CD4-positive, alpha-beta T cell treated with Interleukin-17A for 4 hours (primary cell): ENCODE data around the gene PDE6B.
"Not testable (repeated sequence)": the region's sequence is repeated elsewhere in the genome, so short reads cannot be mapped to it uniquely, and the experiment has no call there.

Source experiments
- DNase-seq: peaks from one replicate; pipeline ENCODE4 v3.0.0-alpha.2; 2020; ENCODE audit warnings: mixed read lengths

Gene PDE6B

GRCh38 chr4:622996-623913, 2.1 kb upstream of the PDE6B start:
- DNase-seq: no peak

- no peak for DNase-seq
These were observed 1.3 kb upstream of the PDE6B start for GRCh38 chr4:623914-624566.

DNA sequence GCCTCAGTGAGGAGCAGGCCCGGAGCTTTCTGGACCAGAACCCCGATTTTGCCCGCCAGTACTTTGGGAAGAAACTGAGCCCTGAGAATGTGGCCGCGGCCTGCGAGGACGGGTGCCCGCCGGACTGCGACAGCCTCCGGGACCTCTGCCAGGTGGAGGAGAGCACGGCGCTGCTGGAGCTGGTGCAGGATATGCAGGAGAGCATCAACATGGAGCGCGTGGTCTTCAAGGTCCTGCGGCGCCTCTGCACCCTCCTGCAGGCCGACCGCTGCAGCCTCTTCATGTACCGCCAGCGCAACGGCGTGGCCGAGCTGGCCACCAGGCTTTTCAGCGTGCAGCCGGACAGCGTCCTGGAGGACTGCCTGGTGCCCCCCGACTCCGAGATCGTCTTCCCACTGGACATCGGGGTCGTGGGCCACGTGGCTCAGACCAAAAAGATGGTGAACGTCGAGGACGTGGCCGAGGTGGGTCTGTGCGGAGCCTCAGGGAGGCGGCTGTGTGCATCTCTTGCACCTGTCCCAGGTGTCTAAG, 323 bp downstream of the PDE6B start:
- no peak for DNase-seq

DNA sequence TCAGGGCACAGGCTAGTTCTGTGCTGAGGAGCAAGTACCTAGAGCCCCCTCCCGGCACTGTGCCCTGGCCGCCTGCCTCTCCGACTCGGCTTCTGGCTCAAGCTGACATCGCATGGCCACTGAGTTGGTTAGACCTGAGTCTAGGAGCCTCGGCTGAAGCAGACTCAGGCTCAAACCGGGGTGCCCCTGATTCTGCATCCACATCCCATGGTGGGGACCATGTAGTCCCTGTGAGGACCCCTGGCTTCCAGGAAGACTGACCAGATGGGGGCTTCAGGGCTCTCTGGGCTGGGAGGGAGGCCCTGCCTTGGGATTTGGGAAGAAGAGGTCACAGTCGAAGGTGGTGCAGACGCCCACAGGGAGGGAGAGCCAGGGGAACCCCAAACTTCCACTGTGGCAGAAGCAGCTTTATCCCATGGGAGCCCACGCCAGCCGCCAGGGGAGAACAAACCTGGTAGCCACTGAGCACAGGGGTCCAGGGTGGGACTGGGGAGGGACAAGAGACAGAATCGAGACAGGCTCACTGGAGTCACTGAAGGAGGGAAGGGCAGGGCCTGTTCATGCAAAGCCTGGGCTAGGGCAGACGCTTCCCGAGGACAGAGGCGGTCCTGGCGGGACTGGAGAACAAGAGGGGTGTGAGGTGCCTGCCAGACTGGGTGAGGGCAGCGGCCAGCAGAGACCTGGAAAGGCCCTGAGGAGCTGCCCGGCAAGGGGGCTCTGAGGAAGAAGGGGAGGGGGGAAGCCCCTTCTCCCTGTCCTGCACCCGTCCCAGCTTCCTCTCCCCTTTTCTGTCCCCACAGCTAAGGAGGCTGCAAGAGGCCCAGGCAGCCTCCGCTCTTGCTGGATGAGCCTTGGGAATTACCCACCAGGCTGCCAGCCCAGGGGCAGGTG, 1.1 kb downstream of the PDE6B start:
- DNase-seq: no peak

DNA sequence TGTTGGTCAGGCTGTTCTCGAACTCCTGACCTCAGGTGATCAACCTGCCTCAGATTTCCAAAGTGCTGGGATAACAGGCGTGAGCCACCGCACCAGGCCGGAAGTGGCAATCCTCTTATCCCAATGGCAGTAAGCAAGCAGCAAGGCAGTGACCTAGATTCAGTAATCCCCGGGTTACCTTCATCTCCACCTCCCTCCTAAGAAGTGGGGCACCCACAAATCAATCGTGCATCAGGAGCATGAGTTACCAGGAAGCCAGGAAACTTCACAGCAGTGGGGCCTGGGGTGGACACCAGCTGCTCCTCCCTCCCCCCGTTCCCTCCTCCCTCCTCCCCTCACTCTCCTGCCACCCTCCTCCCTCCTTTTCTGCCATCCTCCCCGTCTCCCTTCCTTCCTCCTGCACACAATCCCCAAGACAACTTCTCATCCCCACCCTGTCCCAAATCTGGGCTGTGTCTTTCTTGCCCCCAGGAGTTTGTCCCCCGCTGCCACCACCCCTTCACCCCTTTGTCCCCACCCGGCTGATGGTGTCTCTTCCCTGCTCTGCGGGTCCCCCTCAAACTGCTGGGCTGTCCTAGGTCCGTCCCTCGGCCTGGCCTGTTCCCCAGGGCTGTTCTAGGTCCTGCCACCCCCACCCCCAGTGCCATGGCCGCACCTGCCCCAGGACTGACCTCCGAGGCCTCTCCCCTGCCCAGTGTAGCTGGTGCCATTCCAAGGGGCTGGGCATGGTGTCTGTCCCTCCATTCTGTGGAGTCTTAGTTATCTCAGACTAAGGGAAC, 2.2 kb downstream of the PDE6B start:
- no peak for DNase-seq

- no peak for DNase-seq
These were observed 3.0 kb downstream of the PDE6B start for GRCh38 chr4:628311-628741.

DNA sequence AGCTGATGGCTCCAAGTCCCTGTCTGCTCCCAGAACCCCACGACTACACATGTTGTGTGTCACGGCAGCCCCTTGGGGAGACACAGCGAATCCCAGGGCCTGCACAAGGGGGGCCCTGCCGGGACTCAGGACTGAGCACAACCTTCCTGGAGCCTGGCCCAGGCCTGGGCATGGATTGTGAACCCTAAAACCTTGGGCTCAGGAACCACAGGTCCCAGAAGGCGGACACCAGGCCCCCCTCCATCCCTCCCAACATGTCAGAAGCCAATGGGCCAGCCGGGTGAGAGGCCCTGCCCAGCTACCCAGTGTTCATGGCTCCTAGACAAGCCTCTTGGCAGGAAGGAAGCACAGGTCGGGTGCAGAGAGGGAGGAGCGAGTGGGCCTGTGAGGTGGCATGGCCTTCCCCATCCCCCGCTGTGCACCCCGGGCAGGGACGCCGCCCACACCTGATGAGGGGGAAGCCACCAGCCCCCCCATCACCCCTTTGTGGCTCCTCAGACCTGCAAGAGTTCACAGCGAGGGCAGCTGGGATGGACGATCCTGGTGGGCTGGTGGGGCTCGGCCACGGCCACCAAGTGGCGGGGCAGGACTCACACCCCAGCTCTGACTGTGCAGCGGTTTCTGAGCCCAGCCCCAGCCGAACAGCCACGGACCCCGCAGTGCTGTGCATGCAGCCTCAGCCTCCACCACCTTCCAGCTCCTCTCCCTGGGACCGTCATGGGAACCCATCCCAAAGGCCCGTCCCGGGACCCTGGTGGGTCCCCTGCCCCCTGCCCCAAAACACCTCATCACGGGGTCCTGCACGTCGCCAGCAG, 3.7 kb downstream of the PDE6B start:
- no peak for DNase-seq

DNA sequence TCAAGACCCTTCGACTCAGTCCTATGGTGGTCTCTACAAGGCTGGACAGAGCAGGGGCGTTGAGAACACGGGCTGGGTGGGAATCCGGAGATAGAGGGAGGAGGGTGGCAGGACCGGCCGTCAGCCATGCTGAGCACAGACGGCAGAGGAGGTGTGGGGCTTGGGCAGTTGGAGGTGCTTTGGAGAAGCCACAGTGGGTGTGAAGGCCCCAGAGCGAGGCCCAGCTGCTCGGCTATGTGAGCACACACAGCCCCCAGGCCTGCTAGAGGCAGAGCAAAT, 4.2 kb downstream of the PDE6B start:
- DNase-seq: no peak

DNA sequence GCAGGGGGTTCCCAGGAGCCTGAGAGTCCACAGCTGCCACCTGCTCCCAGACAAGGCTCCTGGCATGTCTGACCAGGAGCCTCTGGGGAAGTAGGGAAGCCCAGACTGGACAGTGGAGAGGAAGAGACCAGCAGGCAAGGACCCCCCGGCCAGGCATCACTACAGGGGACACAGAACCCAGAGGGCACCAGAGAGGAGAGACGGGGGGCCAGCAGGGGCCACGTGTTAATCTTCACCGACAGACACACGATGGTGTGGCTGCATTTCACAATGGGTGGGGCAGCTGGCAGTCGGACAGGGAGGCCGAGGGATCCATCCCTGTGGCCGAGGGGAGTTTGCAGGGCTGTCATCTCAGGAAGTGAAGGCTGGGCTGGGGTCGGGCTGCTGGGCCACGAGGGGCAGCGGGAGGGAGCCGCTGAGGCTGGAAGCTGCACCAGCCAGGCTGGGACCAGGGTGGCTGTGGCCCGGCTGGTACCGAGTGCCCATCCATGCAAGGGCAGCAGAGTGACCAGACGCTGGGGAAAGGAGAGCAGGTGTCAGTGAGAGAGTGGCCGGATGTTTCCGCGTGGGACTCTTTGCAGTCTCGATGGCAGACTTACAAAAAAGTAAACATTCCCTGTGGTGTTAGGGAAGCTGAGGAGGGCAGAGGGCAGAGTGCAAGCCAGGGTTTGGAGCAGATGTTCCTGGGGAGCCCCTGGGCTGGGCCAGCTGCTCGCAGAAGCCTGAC, 4.7 kb downstream of the PDE6B start:
- DNase-seq: no peak

- no peak for DNase-seq
These were observed 5.3 kb downstream of the PDE6B start for GRCh38 chr4:630656-631055.

GRCh38 chr4:632196-632790, 6.9 kb downstream of the PDE6B start:
- DNase-seq: no peak

- DNase-seq: no peak
These were observed 7.6 kb downstream of the PDE6B start for GRCh38 chr4:632926-633325.

DNA sequence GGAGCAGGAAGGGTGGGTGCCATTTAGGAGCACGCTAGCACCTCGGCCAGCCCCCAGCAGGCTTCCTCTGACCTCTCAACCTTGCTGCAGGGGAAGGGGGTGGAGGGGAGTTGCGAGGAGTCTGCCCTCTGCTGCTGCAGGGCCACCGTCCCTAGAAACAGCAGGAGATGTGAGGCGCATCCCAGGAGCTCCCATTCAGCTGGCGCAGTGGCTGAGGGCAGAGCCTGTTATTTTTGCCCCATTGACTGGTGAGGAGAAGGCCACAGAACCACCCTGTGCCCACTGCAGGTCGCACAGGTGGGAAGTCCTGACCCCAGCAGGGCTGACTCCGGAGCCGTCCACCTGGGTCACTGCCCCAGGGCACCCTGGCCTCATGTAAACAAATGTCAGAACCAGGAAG, 8.0 kb downstream of the PDE6B start:
- no peak for DNase-seq

DNA sequence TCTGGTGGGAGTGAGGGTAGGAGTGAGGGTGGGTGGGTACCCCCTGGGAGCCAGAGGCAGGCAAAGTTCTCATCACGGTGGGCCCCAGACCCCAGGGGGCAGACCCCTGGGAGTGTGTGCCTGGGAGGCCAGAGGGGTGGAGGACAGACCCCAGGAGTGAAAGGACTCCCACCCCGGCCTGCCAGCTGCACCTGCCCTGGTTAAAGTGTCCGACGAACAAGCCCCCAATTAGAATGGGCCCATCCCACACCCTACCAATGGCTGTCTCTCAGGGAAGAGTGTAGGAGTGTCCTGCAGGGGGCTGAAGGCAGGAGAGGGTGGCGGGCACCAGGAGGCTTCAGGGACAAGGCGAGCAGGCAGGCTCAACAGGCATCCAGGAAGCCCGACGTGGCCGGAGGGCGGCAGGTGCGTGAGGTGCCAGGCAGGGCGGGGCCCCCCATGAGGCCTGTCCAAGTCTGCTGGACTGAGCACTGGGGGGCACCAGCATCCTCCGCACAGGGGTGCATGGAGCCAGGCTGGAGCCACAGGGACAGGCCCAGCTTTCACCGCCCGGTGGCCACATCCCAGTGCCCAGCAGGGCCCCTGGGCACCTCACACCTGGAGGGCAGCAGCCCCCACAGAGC, 8.7 kb downstream of the PDE6B start:
- no peak for DNase-seq

DNA sequence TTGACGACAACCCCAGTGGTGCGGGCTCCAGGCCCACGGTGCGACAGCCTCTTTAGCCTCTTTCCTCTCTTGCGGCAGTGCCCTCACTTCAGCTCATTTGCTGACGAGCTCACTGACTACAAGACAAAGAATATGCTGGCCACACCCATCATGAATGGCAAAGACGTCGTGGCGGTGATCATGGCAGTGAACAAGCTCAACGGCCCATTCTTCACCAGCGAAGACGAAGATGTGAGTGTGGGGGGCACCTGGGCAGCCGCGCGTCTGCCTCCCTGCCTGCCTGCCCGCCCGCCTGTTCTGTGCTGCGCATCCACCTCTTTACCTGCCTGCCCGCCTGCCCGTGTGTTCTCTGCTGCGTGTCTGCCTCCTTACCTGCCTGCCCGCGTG, 9.2 kb downstream of the PDE6B start:
- no peak for DNase-seq

DNA sequence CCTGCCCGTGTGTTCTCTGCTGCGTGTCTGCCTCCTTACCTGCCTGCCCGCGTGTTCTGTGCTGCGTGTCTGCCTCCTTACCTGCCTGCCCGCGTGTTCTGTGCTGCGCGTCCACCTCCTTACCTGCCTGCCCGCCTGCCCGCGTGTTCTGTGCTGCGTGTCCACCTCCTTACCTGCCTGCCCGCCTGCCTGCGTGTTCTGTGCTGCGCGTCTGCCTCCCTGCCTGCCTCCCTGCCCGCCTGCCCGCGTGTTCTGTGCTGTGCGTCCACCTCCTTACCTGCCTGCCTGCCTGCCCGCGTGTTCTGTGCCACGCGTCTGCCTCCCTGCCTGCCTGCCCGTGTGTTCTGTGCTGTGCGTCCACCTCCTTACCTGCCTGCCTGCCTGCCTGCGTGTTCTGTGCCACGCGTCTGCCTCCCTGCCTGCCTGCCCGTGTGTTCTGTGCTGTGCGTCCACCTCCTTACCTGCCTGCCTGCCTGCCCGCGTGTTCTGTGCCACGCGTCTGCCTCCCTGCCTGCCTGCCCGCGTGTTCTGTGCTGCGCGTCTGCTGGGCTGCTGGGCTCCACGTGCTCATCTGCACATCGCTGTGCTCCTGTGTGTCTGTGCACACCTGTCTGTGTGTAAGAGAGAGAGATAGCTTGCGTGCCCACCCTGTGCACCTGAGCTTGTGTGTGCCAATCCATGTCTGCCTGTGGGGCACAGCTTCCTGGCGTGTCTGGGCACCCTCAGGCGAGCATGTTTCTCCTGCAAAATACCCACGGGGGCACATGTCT, 9.9 kb downstream of the PDE6B start:
- DNase-seq: not testable (repeated sequence)

GRCh38 chr4:635851-636627, 10.7 kb downstream of the PDE6B start:
- no peak for DNase-seq

DNA sequence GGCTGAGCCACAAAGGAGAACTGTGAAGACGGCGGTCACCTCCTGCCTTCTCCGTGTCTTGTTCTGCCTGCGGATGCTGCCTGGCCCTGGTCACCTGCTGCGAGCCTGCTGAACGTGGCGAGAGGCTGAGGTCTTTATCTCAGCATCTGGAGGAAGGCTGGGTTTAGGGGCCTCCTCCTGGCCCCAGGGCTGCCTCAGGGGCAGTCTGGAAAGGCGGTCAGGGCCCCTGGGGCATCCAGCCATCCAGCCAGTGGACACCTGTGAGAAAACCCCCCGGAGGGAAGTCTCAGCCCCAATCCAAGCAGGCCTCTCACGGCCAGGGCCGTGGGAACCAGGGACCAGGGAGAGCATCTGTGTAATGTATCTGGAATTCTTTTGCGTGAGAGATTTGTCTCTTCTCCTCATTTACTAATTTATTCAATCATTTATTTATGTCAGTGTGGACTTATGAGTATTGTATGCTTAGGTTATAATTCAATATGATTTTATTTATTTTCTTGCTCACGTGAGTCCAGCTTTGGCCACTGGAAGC, 11.3 kb downstream of the PDE6B start:
- no peak for DNase-seq
